ENCODE data around the gene MAGI3. TPM values are rescaled to one million over a fixed set of nuclear protein-coding genes. Genes with fewer than 3 reads are reported as not detected.

Gene MAGI3
- total and polyA plus RNA-seq, 4 donors: 3.0 to 28.8 (median 7.5) TPM

- Histone ChIP-seq H3K36me3 (ENCODE audit: control insufficient read depth in 4 of 4, insufficient read depth in 3 of 4, low read depth in 1 of 4, low read length in 3 of 4) (no peaks in the 10 kb centered on the region), H3K9me3 (ENCODE audit: control insufficient read depth in 4 of 4, low read length in 3 of 4) (no peaks in the 10 kb centered on the region), H3K9ac (ENCODE audit: low read depth in 1 of 2, low read length in 2 of 2) (no peak overlapping the region), H3K27ac (ENCODE audit: low read depth in 1 of 2, low read length in 2 of 2) (no peak overlapping the region), H3K4me3 (ENCODE audit: low read depth in 1 of 3, low read length in 3 of 3) (no peak overlapping the region), H3K4me1 (ENCODE audit: control insufficient read depth in 4 of 4, insufficient read depth in 4 of 4, low read length in 3 of 4) (peaks cover 0 to 6% (median 0%) of the 10 kb centered on the region in 4 donors), H3K27me3 (ENCODE audit: control insufficient read depth in 4 of 4, insufficient read depth in 4 of 4, low read length in 3 of 4) (no peaks in the 10 kb centered on the region)
- TF ChIP-seq RAD21 (IDR thresholded peaks at IDR 0.05) (no peak), MAX (IDR thresholded peaks at IDR 0.05) (no peak), ATF3 (IDR thresholded peaks at IDR 0.05) (no peak), FOXA1 (IDR thresholded peaks at IDR 0.05) (no peak), YY1 (IDR thresholded peaks at IDR 0.05) (no peak), EGR1 (IDR thresholded peaks at IDR 0.05; ENCODE audit: low read depth in 2 of 2) (no peak), GABPA (IDR thresholded peaks at IDR 0.05 in 1 of 2, conservative IDR thresholded peaks at IDR 0.05 in 1 of 2) (no peak), NR2F2 (IDR thresholded peaks at IDR 0.05) (no peak), SP1 (IDR thresholded peaks at IDR 0.05) (no peak), JUND (IDR thresholded peaks at IDR 0.05) (no peak), CTCF (IDR thresholded peaks at IDR 0.05; ENCODE audit: low read depth, low read length, missing input control) (no peak), HNF4G (IDR thresholded peaks at IDR 0.05) (no peak), REST (IDR thresholded peaks at IDR 0.05) (no peak), TAF1 (conservative IDR thresholded peaks at IDR 0.05) (no peak)
- no peak for DNase-seq (ENCODE audit: low spot score)
Measured at GRCh38 chr1:113519556-113519955, 129.2 kb downstream of the MAGI3 start.

GRCh38 chr1:113530021-113530420 lies 139.7 kb downstream of the MAGI3 start:
- DNase-seq (ENCODE audit: low spot score): no peak
- Histone ChIP-seq H3K9ac (ENCODE audit: low read depth in 1 of 2, low read length in 2 of 2) (no peak overlapping the region), H3K4me1 (ENCODE audit: control insufficient read depth in 4 of 4, insufficient read depth in 4 of 4, low read length in 3 of 4) (no peaks in the 10 kb centered on the region), H3K36me3 (ENCODE audit: control insufficient read depth in 4 of 4, insufficient read depth in 3 of 4, low read depth in 1 of 4, low read length in 3 of 4) (no peaks in the 10 kb centered on the region), H3K9me3 (ENCODE audit: control insufficient read depth in 4 of 4, low read length in 3 of 4) (no peaks in the 10 kb centered on the region), H3K4me3 (ENCODE audit: low read depth in 1 of 3, low read length in 3 of 3) (no peak overlapping the region), H3K27me3 (ENCODE audit: control insufficient read depth in 4 of 4, insufficient read depth in 4 of 4, low read length in 3 of 4) (no peaks in the 10 kb centered on the region), H3K27ac (ENCODE audit: low read depth in 1 of 2, low read length in 2 of 2) (no peak overlapping the region)
- WGBS: 80% methylated on average over 4 of the region's 4 CpGs
- no peak for TF ChIP-seq FOXA1 (IDR thresholded peaks at IDR 0.05)
- no peak for TF ChIP-seq ZBTB33 (IDR thresholded peaks at IDR 0.05)
- no peak for TF ChIP-seq JUND (IDR thresholded peaks at IDR 0.05)
- no peak for TF ChIP-seq RXRA (IDR thresholded peaks at IDR 0.05)
- no peak for TF ChIP-seq SP1 (IDR thresholded peaks at IDR 0.05)
- TF ChIP-seq HNF4A (conservative IDR thresholded peaks at IDR 0.05): no peak
- TF ChIP-seq HNF4G (IDR thresholded peaks at IDR 0.05): no peak

Data from liver (tissue), 9 donors.